HEK293 (cell line): Measurements from ENCODE around the gene TTLL9.

ENCODE experiments used
- EGR2 ChIP-seq: fragments of 450-650 bp; formaldehyde crosslinking; IDR thresholded peaks from 2 replicates; pipeline ENCODE4 v1.5.1; 2016; ENCODE audit warnings: low read depth, missing biosample characterization, missing genetic modification characterization
- GLIS2 ChIP-seq: fragments of 450-650 bp; formaldehyde crosslinking; IDR thresholded peaks from 2 replicates; pipeline ENCODE4 v1.5.1; 2016; ENCODE audit warnings: missing biosample characterization, missing genetic modification characterization
- HOXD13 ChIP-seq: sonication (generic); formaldehyde crosslinking; IDR thresholded peaks from 2 replicates; pipeline ENCODE4 v1.8.0; 2022; ENCODE audit warnings: missing genetic modification reagents, borderline replicate concordance
- KLF1 ChIP-seq: fragments of 450-650 bp; formaldehyde crosslinking; IDR thresholded peaks from 2 replicates; pipeline ENCODE4 v1.5.1; 2016; ENCODE audit warnings: missing biosample characterization, missing genetic modification characterization
- KLF10 ChIP-seq: fragments of 450-650 bp; IDR thresholded peaks from 2 replicates; pipeline ENCODE4 v1.5.1; 2018; ENCODE audit warnings: missing biosample characterization, mild to moderate bottlenecking, missing genetic modification characterization
- MEIS1 ChIP-seq: sonication (generic); formaldehyde crosslinking; IDR thresholded peaks from 2 replicates; pipeline ENCODE4 v1.8.1; 2022; ENCODE audit warnings: missing genetic modification reagents, mild to moderate bottlenecking, borderline replicate concordance
- PRDM1 ChIP-seq: fragments of 450-650 bp; formaldehyde crosslinking; IDR thresholded peaks from 2 replicates; pipeline ENCODE4; 2016; ENCODE audit warnings: missing biosample characterization, missing genetic modification characterization
- ZBTB17 ChIP-seq: fragments of 450-650 bp; formaldehyde crosslinking; IDR thresholded peaks from 2 replicates; pipeline ENCODE4 v1.5.1; 2016; ENCODE audit warnings: missing biosample characterization, missing genetic modification characterization
- ZFP69B ChIP-seq: fragments of 450-650 bp; formaldehyde crosslinking; IDR thresholded peaks from 2 replicates; pipeline ENCODE4 v1.5.1; 2016; ENCODE audit warnings: missing biosample characterization, missing genetic modification characterization
- ZNF132 ChIP-seq: fragments of 450-650 bp; formaldehyde crosslinking; IDR thresholded peaks from 2 replicates; pipeline ENCODE4 v1.5.1; 2017; ENCODE audit warnings: missing biosample characterization, missing genetic modification characterization, borderline replicate concordance
- ZNF174 ChIP-seq: fragments of 450-650 bp; formaldehyde crosslinking; IDR thresholded peaks from 2 replicates; pipeline ENCODE4 v1.5.0; 2017; ENCODE audit warnings: missing biosample characterization, mild to moderate bottlenecking, missing genetic modification characterization
- ZNF239 ChIP-seq: fragments of 450-650 bp; formaldehyde crosslinking; IDR thresholded peaks from 2 replicates; pipeline ENCODE4 v1.5.1; 2016; ENCODE audit warnings: missing biosample characterization, missing genetic modification characterization
- ZNF335 ChIP-seq: fragments of 450-650 bp; formaldehyde crosslinking; conservative IDR thresholded peaks from 2 replicates; pipeline ENCODE4 v1.5.1; 2016; ENCODE audit warnings: missing biosample characterization, missing genetic modification characterization
- ZNF394 ChIP-seq: fragments of 450-650 bp; formaldehyde crosslinking; IDR thresholded peaks from 2 replicates; pipeline ENCODE4 v1.5.1; 2016; ENCODE audit warnings: missing biosample characterization, missing genetic modification characterization, mild to moderate bottlenecking, moderate library complexity, borderline replicate concordance
- ZNF433 ChIP-seq: fragments of 450-650 bp; formaldehyde crosslinking; IDR thresholded peaks from 2 replicates; pipeline ENCODE4 v1.5.1; 2016; ENCODE audit warnings: missing biosample characterization, missing genetic modification characterization, low read depth
- ZNF600 ChIP-seq: fragments of 450-650 bp; formaldehyde crosslinking; IDR thresholded peaks from 2 replicates; pipeline ENCODE4 v1.5.1; 2016; ENCODE audit warnings: missing biosample characterization, missing genetic modification characterization
- ZNF830 ChIP-seq: fragments of 450-650 bp; IDR thresholded peaks from 2 replicates; pipeline ENCODE4 v1.5.0; 2018; ENCODE audit warnings: missing biosample characterization, missing genetic modification characterization, low read depth, mild to moderate bottlenecking, moderate library complexity
- ZSCAN30 ChIP-seq: fragments of 450-650 bp; IDR thresholded peaks from 2 replicates; pipeline ENCODE4 v1.5.1; 2018; ENCODE audit warnings: missing biosample characterization, mild to moderate bottlenecking, missing genetic modification characterization, moderate library complexity
- TF ChIP-seq, protein P1 (sequence below): fragments of 450-650 bp; formaldehyde crosslinking; IDR thresholded peaks from 2 replicates; pipeline ENCODE4 v1.5.1; 2016; ENCODE audit warnings: missing biosample characterization, missing genetic modification characterization
- TF ChIP-seq, protein P2 (sequence below): sonication (generic); formaldehyde crosslinking; IDR thresholded peaks from 2 replicates; pipeline ENCODE4 v1.8.1; 2022; ENCODE audit warnings: mild to moderate bottlenecking, moderate library complexity, missing genetic modification reagents
- TF ChIP-seq, protein P3 (sequence below): fragments of 450-650 bp; formaldehyde crosslinking; IDR thresholded peaks from 2 replicates; pipeline ENCODE4 v1.5.1; 2016; ENCODE audit warnings: missing biosample characterization, missing genetic modification characterization
- TF ChIP-seq, protein P4 (sequence below): fragments of 450-650 bp; formaldehyde crosslinking; IDR thresholded peaks from 2 replicates; pipeline ENCODE4 v1.5.1; 2016; ENCODE audit warnings: missing biosample characterization, missing genetic modification characterization
- TF ChIP-seq, protein P5 (sequence below): fragments of 450-650 bp; formaldehyde crosslinking; IDR thresholded peaks from 2 replicates; pipeline ENCODE4 v1.5.1; 2016; ENCODE audit warnings: missing biosample characterization, missing genetic modification characterization
- TF ChIP-seq, protein P6 (sequence below): fragments of 450-650 bp; formaldehyde crosslinking; IDR thresholded peaks from 2 replicates; pipeline ENCODE4 v1.5.1; 2016; ENCODE audit warnings: missing biosample characterization, missing genetic modification characterization
- TF ChIP-seq, protein P7 (sequence below): fragments of 450-650 bp; formaldehyde crosslinking; IDR thresholded peaks from 2 replicates; pipeline ENCODE4 v1.5.1; 2016; ENCODE audit warnings: missing biosample characterization, missing genetic modification characterization

Gene TTLL9

DNA sequence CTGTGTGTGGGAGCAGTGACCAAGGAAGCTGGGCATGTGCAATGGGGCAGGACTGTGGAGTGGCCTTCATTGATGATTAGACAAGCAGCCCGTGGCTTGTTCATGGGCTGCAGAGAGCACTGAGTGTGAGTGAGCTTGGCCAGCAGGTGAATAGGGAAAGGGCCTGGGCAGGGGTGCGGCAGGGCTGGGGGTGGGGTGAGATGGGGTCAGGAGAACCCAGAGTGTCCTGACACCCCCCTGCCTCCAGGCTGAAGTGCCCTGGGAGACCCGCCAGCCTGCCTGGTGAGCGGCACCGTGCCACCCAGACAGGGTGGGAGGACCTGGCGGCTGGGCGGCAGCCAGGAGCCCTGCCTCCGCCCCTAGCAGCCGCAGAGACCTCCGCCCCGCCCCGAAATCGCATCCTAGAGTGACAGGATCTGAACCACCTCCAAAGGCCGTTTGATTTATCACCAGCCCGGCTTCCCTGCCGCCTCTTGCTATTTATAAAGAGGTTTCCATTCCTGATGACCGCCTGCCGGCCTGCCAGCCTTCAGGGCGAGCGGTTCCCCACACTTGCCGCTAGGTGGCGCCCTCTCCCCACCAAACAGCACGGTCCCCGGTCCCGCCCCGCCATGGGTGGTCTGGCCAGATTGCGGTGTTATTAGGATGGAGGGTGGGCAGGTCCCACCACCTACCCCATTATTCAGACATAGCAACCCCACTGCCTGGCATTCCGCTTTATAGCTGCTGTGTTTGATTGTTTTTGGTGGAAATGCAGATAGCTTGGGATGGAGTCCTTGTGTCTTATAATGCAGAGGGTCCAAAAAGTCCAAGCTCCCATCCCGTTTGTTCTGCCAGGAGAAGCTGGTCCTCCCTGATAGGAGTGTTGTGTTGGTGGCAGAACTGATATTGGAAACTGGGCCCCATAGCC is 47.8 kb upstream of the TTLL9 start (continued):
- TF ChIP-seq ZBTB17 (tag by site-specific recombination) = peak; percentile 46
- TF ChIP-seq, protein P1, sequence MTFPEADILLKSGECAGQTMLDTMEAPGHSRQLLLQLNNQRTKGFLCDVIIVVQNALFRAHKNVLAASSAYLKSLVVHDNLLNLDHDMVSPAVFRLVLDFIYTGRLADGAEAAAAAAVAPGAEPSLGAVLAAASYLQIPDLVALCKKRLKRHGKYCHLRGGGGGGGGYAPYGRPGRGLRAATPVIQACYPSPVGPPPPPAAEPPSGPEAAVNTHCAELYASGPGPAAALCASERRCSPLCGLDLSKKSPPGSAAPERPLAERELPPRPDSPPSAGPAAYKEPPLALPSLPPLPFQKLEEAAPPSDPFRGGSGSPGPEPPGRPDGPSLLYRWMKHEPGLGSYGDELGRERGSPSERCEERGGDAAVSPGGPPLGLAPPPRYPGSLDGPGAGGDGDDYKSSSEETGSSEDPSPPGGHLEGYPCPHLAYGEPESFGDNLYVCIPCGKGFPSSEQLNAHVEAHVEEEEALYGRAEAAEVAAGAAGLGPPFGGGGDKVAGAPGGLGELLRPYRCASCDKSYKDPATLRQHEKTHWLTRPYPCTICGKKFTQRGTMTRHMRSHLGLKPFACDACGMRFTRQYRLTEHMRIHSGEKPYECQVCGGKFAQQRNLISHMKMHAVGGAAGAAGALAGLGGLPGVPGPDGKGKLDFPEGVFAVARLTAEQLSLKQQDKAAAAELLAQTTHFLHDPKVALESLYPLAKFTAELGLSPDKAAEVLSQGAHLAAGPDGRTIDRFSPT (tag by site-specific recombination) = peak; percentile 73
- peak; percentile 53; the same call in 1 of the 2 replicates for TF ChIP-seq ZNF600
- peak; percentile 54; the same call in 1 of the 2 replicates for TF ChIP-seq ZSCAN30 (tag by site-specific recombination)
- no peak for TF ChIP-seq ZNF132
- TF ChIP-seq ZNF394 = peak; percentile 13; the same call in 1 of the 2 replicates
- TF ChIP-seq ZNF433 (tag by site-specific recombination) = no peak
- peak; percentile 30; the same call in 1 of the 2 replicates for TF ChIP-seq ZNF335
- TF ChIP-seq ZFP69B (tag by site-specific recombination) = peak; percentile 52; the same call in 1 of the 2 replicates
- TF ChIP-seq HOXD13 (CRISPR knock-in tag) = no peak
- TF ChIP-seq, protein P2, sequence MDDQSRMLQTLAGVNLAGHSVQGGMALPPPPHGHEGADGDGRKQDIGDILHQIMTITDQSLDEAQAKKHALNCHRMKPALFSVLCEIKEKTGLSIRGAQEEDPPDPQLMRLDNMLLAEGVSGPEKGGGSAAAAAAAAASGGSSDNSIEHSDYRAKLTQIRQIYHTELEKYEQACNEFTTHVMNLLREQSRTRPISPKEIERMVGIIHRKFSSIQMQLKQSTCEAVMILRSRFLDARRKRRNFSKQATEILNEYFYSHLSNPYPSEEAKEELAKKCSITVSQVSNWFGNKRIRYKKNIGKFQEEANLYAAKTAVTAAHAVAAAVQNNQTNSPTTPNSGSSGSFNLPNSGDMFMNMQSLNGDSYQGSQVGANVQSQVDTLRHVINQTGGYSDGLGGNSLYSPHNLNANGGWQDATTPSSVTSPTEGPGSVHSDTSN = no peak
- peak; percentile 67 for TF ChIP-seq GLIS2 (tag by site-specific recombination)
- no peak for TF ChIP-seq ZNF830 (tag by site-specific recombination)
- TF ChIP-seq ZNF174 = no peak
- no peak; the same call in 1 of the 2 replicates for TF ChIP-seq MEIS1
- peak; percentile 22; the same call in 1 of the 2 replicates for TF ChIP-seq EGR2 (tag by site-specific recombination)
- TF ChIP-seq, protein P3, sequence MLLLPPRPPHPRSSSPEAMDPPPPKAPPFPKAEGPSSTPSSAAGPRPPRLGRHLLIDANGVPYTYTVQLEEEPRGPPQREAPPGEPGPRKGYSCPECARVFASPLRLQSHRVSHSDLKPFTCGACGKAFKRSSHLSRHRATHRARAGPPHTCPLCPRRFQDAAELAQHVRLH (tag by site-specific recombination) = no peak
- TF ChIP-seq, protein P4, sequence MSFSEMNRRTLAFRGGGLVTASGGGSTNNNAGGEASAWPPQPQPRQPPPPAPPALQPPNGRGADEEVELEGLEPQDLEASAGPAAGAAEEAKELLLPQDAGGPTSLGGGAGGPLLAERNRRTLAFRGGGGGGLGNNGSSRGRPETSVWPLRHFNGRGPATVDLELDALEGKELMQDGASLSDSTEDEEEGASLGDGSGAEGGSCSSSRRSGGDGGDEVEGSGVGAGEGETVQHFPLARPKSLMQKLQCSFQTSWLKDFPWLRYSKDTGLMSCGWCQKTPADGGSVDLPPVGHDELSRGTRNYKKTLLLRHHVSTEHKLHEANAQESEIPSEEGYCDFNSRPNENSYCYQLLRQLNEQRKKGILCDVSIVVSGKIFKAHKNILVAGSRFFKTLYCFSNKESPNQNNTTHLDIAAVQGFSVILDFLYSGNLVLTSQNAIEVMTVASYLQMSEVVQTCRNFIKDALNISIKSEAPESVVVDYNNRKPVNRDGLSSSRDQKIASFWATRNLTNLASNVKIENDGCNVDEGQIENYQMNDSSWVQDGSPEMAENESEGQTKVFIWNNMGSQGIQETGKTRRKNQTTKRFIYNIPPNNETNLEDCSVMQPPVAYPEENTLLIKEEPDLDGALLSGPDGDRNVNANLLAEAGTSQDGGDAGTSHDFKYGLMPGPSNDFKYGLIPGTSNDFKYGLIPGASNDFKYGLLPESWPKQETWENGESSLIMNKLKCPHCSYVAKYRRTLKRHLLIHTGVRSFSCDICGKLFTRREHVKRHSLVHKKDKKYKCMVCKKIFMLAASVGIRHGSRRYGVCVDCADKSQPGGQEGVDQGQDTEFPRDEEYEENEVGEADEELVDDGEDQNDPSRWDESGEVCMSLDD = no peak
- TF ChIP-seq, protein P5, sequence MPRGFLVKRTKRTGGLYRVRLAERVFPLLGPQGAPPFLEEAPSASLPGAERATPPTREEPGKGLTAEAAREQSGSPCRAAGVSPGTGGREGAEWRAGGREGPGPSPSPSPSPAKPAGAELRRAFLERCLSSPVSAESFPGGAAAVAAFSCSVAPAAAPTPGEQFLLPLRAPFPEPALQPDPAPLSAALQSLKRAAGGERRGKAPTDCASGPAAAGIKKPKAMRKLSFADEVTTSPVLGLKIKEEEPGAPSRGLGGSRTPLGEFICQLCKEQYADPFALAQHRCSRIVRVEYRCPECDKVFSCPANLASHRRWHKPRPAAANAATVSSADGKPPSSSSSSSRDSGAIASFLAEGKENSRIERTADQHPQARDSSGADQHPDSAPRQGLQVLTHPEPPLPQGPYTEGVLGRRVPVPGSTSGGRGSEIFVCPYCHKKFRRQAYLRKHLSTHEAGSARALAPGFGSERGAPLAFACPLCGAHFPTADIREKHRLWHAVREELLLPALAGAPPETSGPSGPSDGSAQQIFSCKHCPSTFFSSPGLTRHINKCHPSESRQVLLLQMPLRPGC (tag by site-specific recombination) = no peak
- peak; percentile 94 for TF ChIP-seq KLF1 (tag by site-specific recombination)
- TF ChIP-seq, protein P6, sequence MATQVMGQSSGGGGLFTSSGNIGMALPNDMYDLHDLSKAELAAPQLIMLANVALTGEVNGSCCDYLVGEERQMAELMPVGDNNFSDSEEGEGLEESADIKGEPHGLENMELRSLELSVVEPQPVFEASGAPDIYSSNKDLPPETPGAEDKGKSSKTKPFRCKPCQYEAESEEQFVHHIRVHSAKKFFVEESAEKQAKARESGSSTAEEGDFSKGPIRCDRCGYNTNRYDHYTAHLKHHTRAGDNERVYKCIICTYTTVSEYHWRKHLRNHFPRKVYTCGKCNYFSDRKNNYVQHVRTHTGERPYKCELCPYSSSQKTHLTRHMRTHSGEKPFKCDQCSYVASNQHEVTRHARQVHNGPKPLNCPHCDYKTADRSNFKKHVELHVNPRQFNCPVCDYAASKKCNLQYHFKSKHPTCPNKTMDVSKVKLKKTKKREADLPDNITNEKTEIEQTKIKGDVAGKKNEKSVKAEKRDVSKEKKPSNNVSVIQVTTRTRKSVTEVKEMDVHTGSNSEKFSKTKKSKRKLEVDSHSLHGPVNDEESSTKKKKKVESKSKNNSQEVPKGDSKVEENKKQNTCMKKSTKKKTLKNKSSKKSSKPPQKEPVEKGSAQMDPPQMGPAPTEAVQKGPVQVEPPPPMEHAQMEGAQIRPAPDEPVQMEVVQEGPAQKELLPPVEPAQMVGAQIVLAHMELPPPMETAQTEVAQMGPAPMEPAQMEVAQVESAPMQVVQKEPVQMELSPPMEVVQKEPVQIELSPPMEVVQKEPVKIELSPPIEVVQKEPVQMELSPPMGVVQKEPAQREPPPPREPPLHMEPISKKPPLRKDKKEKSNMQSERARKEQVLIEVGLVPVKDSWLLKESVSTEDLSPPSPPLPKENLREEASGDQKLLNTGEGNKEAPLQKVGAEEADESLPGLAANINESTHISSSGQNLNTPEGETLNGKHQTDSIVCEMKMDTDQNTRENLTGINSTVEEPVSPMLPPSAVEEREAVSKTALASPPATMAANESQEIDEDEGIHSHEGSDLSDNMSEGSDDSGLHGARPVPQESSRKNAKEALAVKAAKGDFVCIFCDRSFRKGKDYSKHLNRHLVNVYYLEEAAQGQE (tag by site-specific recombination) = no peak
- TF ChIP-seq ZNF239 = no peak
- TF ChIP-seq PRDM1 (tag by site-specific recombination) = no peak
- TF ChIP-seq, protein P7, sequence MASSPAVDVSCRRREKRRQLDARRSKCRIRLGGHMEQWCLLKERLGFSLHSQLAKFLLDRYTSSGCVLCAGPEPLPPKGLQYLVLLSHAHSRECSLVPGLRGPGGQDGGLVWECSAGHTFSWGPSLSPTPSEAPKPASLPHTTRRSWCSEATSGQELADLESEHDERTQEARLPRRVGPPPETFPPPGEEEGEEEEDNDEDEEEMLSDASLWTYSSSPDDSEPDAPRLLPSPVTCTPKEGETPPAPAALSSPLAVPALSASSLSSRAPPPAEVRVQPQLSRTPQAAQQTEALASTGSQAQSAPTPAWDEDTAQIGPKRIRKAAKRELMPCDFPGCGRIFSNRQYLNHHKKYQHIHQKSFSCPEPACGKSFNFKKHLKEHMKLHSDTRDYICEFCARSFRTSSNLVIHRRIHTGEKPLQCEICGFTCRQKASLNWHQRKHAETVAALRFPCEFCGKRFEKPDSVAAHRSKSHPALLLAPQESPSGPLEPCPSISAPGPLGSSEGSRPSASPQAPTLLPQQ (tag by site-specific recombination) = peak; percentile 66; the same call in 1 of the 2 replicates
- TF ChIP-seq KLF10 (tag by site-specific recombination) = no peak
